Hematopoietic multipotent progenitor cell treated with erythropoietin and hydrocortisone succinate and interleukin-3 and kit ligand, for 17 days (in vitro differentiated cells): ENCODE results near the gene SWI5.
"Not testable (repeated sequence)": the region's sequence is repeated elsewhere in the genome, so short reads cannot be mapped to it uniquely, and the experiment has no call there.

ENCODE experiments used
- DNase-seq: peaks from one replicate; pipeline ENCODE4 v3.0.0-alpha.2; 2015; ENCODE audit warnings: low spot score

SWI5 gene

DNA sequence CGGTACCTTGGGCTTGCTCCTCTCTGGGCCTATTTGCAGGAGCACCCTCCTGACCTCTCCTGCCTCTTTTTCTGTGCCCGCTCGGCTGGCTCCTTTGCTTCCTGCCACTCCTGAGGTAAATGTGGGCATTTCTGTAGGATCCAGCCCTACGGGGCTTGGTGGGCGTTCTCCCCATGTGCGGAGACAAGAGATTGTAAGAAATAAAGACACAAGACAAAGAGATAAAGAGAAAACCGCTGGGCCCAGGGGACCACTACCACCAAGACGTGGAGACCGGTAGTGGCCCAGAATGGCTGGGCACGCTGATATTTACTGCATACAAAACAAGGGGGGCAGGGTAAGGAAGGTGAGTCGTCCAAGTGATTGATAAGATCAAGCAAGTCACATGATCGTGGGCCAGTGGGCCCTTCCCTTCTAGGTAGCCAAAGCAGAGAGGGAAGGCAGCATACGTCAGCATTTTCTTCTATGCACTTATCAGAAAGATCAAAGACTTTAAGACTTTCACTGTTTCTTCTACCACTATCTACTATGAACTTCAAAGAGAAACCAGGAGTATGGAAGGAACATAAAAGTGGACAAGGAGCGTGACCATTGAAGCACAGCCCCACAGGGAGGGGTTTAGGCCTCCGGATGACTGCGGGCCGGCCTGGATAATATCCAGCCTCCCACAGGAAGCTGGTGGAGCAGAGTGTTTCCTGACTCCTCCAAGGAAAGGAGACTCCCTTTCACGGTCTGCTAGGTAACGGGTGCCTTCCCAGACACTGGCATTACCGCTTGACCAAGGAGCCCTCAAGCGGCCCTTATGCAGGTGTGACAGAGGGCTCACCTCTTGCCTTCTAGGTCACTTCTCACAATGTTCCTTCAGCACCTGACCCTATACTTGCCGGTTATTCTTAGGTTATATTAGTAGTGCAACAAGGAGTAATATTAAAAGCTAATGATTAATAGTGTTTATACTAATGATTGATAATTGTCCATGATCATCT is 3.3 kb downstream of the SWI5 start:
- not testable (repeated sequence) for DNase-seq

DNA sequence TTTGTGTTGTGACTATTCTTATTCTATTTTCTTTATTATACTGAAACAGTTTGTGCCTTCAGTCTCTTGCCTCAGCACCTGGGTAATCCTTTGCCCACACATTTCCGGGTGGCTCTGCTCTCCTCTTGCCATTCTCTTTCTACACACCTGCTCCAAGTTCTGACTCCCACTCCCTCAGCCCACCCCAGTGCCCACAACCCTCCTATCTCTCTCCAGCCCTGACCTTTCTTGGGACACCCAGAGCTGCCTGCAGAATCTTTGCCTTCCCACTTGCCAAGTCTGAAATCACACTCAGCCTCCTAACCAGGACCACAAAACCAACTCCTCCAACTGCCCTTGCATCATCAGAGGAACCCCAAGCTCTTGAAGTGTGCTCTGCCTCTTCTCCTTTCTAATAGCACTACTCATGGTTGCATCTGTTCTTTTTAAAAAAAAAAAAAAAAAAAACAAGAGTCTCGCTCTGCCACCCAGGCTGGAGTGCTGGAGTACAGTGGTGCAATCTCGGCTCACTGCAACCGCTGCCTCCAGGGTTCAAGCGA is 4.1 kb downstream of the SWI5 start:
- DNase-seq, result no peak

DNA sequence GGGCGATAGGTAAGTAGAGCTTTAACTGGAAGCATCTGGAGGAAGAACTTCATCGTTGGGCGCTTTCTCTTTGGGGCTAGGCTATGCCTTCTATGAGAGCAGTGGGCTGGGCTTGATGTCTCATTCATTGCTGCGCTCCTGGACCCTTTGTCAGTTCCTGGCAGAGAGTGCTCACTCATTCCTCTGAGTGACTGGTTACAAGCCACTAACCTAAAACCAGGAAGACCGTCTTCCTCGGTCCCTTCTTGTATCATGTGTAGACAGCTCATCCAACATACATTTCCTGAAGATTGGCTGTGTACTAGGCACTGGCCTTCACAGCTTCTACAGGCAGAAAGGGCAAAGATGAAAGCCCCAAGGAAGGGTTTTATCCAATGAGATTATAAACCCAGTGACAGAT is 6.4 kb downstream of the SWI5 start:
- DNase-seq, result no peak

DNA sequence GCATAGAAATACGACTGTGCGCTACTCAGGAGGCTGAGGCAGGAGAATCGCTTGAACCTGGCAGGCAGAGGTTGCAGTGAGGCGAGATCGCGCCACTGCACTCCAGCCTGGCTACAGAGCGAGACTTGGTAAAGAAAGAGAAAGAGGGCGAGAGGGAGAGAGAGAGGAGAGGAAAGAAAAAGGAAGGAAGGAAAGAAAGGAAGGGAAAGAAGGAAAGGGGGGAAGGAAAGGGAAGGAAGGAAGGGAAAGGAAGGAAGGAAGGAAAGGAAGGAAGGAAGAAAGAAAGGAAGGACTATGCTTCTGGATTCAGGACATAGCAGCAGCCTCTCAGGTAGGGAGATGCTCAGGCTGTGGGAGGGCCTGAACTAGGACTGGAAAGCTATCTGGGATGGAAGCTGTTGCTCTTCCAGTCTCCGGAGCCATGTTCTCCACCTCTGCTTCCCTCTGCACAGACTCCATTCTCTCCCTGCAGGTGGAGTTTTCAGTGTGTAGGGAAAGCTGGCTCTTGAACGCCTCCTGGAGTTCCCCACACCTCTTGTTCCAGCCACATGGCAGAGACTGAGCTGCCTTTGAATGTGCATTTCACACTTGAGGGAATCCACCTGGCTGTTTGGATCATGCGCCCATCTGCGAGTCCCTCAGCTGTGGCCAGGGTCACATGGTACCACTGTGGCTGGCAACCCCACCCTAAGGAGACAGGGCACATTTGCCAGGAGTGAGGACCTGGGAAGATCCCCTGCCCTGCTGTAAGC is 9.1 kb downstream of the SWI5 start:
- DNase-seq, result no peak

DNA sequence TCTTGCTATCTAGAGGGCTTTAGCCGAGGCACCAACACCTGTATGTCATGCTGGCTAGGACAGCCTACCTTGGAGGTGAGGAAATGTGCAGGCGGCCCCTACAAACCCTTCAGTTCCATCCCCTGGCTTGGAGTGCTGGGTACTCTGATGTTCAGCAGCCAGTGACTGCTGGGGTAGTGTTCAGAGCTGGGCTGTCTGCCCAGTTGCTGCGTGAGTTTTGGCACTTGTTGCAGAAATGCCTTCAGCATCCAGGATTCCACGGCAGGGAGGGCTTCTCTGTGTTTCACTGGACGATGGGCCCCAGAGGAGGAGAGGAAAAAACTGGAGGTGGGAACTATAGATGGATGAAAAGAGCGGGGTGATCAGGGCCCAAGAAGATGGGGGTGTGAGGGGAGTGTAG is 10.4 kb downstream of the SWI5 start:
- DNase-seq, result no peak

DNA sequence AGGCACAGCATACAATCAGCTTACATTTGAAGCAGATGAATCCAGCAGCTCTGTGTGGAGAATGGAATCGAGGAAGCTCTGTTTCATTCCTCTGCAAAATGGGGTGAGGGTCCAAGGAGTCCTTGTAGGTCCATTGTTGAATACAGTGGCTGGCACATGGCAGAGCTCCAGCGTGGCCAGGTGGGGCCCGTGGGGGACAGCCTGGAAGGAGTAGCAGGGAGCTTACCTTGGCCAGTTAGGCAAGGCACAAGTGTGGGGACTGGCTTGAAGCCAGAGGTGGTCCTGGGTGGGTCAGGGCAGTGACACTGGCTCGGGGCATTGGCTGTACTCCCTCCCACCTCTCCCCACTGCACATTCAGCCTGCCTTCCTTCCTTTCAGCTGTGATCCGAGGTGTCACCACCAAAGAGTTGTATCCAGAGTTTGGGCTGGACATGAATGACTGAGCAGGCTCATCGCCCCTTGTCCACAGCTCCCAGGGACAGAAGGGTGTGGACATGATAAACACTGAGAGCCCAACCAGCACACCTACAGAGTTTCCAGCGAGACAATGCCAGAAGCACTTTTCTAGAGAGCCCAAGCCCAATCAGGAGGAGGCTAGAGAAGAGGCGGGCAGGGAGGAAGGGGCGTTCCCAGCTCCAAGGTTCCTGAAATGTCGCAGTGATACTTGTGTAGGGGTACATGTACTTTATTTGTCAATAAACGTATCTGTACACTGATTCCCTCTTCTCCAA is 12.4 kb downstream of the SWI5 start:
- no peak for DNase-seq

DNA sequence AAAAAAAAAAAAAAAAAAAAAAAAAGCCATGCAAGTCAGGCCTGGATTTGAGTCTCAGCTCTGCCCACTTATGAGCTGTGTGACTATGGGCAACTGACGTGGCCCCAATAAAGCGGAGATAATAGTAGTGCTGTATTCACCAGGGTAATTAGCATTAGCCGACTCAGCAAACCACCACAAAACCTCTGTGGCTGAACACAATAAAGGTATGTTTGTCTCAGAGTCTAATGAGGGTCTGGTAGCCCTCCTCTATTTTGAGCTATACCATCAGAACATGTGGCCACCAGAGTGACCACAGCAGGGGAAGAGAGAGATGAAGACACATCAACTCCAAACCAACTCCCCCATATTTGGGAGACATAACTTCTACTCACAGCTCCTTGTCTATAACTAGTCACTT is 15.9 kb downstream of the SWI5 start:
- DNase-seq, result no peak

DNA sequence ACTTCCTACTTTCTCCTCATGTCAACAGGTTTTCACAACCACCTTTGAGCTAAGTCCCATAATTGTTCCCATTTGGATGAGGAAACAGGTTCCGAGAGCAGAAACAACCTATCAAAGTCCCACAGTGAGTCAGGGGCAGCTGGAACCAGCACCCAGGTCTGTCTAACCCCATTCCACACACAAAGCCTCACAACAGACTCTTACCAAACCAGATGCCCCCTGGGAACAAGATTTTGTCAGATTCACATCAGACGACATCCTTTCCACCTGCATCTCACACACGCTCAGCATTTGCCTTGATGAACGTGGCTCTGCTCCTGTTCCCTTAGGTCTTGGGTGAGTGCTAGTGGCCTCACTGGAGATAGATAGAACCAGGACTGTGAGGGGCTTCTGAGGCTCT is 17.0 kb downstream of the SWI5 start:
- no peak for DNase-seq

DNA sequence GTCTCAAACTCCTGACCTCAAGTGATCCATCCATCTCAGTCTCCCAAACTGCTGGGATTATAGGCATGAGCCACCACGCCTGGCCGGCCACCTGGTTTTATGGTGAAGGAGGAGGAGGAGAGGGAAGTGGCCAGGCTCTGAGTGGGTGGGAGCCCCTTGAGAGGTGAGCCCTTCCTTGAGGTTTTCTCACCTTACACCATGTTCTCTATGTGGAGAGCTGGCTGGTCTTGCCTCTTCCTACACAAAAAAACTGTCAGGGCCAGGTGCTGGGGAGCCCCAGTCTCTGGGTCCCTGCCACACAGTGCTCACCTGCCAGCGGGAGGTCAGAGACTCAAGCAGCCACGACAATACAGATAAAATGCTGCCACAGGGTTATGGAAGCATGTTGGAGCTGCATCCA is 18.1 kb downstream of the SWI5 start:
- no peak for DNase-seq

DNA sequence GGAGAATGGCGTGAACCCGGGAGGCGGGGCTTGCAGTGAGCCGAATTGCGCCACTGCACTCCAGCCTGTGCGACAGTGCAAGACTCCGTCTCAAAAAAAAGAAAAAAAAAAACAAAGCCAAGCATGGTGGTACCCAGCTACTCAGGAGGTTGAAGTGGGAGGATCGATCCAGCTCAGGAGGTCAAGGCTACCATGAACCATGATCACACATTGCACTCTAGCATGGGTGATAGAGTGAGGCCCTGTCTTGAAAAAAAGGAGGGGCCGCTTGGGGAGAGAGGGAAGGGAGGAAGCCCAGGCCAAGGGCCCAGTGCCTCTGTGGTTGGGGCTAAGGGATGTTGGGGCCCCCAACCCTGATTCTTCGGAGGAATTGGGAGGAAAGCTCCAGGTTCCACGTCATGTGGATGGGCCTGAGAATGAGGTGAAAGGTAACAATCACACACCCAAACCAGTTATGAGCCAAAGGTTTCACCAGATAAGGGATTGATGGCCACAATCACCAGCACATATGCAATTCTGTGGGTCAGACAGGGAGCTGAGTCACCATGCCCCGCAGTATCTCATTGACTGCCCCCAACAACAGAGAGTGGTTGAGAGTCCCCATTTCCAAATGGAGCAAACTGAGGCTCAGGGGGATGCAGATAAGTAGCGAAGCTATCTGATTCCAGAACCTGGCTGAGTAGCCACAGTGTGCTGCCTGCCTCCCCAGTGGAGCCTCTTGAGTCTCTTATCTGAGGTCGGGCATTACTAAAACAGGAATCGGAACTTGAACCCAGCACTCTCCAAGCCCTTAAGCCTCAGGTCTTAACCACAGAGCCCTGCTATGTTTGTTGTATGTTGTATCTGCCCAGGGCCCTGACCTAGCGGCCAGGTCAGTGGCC is 20.5 kb downstream of the SWI5 start:
- no peak for DNase-seq

DNA sequence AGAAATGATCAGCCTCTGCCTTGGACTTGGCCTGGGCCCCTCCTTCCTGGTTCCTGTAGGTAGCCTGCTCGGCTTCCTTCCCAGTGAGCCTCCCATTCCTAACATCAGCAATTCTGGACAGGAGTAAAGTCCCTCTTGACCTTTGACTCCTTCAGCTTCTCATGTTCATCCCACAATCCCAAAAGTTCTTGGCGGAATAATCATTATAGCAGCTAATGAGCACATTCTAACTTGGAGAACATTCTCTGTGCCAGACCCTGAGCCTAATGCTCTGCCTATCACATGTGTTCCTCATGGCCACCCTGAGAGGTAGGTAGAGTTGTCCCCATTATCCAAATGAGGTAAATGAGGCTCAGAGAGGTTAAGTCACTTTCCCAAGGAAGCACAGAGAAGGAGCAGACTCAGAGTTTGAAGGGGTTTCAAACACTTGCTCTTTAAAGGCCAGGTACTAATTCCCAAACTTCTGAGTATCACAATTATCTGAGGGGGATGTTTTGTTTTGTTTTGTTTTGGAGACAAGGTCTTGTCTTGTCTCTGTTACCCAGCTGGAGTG is 21.2 kb downstream of the SWI5 start:
- no peak for DNase-seq

DNA sequence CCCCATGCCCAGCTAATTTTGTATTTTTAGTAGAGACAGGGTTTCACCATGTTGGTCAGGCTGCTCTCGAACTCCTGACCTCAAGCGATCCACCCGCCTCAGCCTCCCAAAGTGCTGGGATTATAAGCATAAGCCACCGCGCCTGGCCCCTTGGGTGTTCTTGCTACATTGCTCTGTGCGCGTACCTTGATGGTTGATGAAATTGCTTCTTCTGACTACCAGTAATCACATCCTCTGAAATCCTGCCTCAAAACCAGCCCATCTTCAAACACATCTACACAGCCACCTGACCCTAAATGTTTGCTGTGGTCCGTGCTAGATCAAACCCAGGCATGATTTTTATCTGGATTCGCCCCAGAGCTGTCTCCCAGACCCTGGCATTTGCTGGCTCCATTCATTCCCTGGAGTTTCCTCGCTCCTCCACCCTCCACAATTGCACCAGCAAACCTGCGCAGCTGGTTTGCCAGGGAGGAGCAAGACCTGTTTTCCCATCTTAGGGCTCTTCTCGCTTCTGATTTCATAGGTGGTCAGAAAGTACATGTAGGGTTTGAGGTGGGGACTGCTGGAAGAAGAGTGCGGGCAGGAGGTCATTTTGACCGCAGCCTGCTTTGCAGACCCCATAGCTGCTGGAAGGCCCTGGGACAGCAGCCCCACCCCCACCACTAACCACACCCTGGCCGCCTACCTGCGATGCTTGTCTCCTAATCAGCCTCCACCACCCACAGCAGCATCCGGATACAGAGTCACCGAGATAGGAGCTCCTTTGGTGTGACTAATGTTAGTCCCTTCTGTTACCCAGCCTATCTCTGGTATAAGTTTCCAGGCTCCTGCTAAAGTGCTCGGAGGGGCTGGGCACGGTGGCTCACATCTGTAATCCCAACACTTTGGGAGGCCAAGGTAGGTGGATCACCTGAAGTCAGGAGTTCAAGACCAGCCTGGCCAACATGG is 22.7 kb downstream of the SWI5 start:
- DNase-seq, result no peak

DNA sequence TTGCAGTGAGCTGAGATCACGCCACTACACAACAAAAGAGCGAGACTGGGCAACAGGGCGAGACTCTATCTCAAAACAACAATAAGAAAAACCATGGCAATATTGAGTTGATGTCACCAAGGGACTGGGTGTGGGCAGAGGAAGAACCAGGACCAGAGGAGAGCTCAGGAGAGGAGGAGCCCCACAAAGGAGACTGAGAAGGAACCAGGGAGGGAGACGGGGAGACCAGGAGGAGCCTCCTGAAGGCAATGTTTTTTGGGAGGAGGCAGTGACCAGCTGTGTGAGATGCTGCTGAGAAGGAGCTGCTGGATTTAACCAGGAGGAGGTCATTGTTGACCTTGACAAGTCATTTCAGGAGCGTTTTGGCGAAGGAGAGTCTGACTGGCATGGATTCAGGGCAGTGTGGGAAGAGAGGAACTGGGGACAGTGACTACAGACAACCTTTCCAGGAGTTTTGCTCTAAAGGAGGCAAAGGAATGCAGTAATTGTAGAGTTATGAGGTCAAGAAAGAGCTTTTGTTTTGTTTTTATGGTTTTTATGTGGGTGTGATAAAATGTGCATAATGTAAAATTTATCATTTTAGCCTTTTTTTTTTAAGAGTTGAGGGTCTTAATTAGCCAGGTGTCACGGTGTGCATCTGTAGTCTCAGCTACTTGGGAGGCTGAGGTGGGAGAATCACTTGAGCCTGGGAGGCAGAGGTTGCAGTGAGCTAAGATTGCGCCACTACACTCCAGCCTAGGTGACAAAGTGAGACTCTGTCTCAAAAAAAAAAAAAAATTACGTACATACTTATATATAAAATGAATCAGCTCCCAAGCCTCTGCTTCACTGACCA is 28.3 kb downstream of the SWI5 start:
- DNase-seq, result no peak

DNA sequence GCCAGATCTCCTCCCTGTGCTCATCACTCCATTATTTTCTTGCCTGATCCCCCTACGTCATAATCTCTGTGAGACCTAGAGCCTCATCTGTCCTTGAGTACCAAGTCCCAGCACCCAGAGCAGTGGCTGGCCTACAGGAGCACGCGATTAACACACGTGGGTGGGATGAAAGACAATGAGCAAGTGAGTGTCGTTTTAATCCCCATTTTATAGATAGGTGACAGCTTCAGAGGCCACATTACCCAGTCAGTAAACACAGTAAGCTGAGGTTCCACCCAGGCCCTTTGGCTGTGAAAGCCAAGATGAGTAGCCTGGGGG is 28.9 kb downstream of the SWI5 start:
- no peak for DNase-seq

DNA sequence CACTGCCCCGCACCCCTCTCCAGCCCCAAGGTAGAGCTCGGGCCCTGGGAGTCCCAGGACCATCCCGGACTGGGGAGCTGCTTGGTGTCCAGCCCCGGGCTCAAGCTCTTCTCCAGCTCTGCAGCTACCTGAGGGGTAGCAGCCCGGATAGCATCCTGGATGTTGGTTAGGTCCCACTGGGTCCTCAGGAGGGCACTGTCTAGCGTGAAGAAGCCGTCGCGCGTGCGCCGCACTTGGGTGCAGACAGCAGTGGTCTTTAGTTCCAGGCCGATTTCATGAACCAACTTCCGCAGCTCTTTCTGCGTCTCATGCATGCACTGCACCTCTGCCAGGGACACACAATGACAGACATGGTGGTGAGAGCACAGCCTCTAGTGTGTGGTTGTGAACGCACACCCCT is 33.5 kb downstream of the SWI5 start:
- no peak for DNase-seq

DNA sequence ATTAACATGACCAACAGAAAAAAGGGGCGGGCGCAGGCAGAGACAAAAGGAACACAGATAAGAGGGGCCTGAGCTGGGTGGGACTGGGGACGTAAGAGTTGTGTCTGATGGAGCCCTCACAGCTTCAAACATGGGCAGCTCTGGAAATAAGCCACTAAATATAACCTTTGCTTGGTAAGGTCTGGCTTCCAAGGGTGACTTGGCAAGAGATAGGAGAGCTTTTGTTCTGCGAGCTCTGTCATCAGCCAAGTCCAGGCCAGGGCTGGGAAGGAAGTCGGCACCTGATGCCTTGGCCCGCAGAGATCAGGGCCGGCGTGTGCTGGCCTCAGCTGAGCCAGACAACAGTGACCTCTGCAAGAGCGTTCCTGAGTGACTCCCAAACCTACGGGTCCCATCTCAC is 34.4 kb downstream of the SWI5 start:
- DNase-seq, result no peak

DNA sequence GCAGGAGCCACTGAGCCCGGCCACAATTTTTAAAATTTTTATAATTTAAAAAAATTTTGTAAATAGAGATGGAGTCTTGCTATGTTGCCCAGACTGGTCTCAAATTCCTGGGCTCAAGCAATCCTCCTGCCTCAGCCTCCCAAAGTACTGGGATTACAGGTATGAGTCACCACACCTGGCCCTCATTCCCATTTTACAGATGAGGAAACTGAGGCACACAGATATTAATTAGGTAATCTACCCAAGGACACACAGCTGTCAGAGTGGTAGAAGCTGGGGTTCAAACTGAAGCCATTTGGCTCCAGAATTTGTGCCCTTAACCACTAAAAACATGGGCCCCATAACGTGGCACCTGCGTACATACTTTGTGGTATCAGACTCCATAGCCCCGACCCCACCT is 38.6 kb downstream of the SWI5 start:
- DNase-seq, result no peak

DNA sequence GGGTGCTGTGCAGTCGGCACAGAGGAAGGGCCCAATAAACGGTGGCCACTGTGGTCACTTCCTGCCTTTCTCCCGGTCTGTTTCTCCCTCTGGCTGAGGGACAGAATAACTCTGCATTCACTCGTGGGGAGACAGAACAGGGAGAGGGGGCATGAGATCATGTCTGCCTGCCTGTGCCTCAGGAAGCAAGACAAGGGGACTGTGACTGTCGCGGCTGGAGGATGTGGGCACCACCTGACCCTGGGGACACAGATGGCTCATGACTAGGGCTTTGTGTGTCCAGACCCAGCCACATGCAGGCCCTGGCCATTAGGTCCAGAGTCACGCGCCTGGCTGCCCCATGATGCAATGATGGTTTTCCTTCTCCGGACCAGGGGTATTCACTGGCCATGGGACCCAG is 40.3 kb downstream of the SWI5 start:
- DNase-seq, result no peak

DNA sequence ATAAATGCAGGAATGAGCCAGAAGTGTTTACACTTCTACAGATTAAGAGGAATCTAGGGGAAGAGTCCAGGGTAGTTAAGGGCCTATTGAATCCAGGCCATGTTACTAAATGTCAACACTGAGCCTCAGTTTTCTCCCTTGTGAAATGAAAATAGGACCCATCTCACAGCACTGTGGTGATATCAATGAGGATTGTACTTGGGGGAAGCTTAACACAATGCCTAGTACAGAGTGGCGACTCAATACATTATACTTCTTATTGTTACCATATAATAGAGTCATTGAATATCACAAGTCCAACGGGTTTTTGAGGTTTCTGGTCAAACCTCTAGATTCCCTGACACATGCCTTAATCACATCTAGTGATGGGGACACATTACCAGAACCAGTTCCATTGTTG is 41.6 kb downstream of the SWI5 start:
- DNase-seq, result no peak
